ENCODE data around the gene LARP1.
A peak's percentile ranks its signal among the peaks of the same experiment; 100 is the strongest.

Gene LARP1

GRCh38 chr5:154783774-154784460 lies 28.7 kb downstream of the LARP1 start:
- Histone ChIP-seq H3K4me3 (no peak overlapping the region), H3K27ac (peak overlapping the region in 10 of 21 experiments; percentile 8 to 74 (median 36))

GRCh38 chr5:154784856-154785255 lies 29.7 kb downstream of the LARP1 start:
- peak overlapping the region in 4 of 21 experiments; percentile 12 to 41 (median 36) for H3K27ac ChIP-seq
- no peak overlapping the region for H3K4me3 ChIP-seq

GRCh38 chr5:154786414-154786813 lies 31.2 kb downstream of the LARP1 start:
- Histone ChIP-seq H3K4me3 (no peak overlapping the region), H3K27ac (no peak overlapping the region)

GRCh38 chr5:154788212-154788611 lies 33.0 kb downstream of the LARP1 start:
- H3K27ac ChIP-seq, result peak overlapping the region in 7 of 21 experiments; percentile 5 to 57 (median 32)

GRCh38 chr5:154791535-154791934 lies 36.4 kb downstream of the LARP1 start:
- Histone ChIP-seq H3K27ac (no peak overlapping the region), H3K4me3 (no peak overlapping the region)

More at GRCh38 chr5:154788212-154788611, 33.0 kb downstream of the LARP1 start:
- H3K4me3 ChIP-seq, result no peak overlapping the region

GRCh38 chr5:154793599-154794524 lies 38.7 kb downstream of the LARP1 start:
- Histone ChIP-seq H3K4me3 (no peak overlapping the region), H3K27ac (peak overlapping the region in 1 of 21 experiments; percentile 27)

GRCh38 chr5:154794525-154795234 lies 39.5 kb downstream of the LARP1 start:
- no peak overlapping the region for H3K27ac ChIP-seq
- H3K4me3 ChIP-seq, result no peak overlapping the region

GRCh38 chr5:154795235-154795596 lies 40.0 kb downstream of the LARP1 start:
- Histone ChIP-seq H3K27ac (no peak overlapping the region), H3K4me3 (no peak overlapping the region)

- Histone ChIP-seq H3K27ac (no peak overlapping the region), H3K4me3 (no peak overlapping the region)
These were observed 42.6 kb downstream of the LARP1 start for GRCh38 chr5:154797762-154798161.

GRCh38 chr5:154800582-154800981 lies 45.4 kb downstream of the LARP1 start:
- Histone ChIP-seq H3K27ac (peak overlapping the region in 1 of 21 experiments; percentile 29), H3K4me3 (no peak overlapping the region)

- peak overlapping the region in 1 of 21 experiments; percentile 29 for H3K27ac ChIP-seq
- no peak overlapping the region for H3K4me3 ChIP-seq
These were observed 45.9 kb downstream of the LARP1 start for GRCh38 chr5:154801083-154801482.

- Histone ChIP-seq H3K4me3 (no peak overlapping the region), H3K27ac (peak overlapping the region in 4 of 21 experiments; percentile 5 to 26 (median 14))
These were observed 46.9 kb downstream of the LARP1 start for GRCh38 chr5:154802050-154802449.

GRCh38 chr5:154806176-154806575 lies 51.0 kb downstream of the LARP1 start:
- Histone ChIP-seq H3K4me3 (no peak overlapping the region), H3K27ac (no peak overlapping the region)

GRCh38 chr5:154811239-154811638 lies 56.1 kb downstream of the LARP1 start:
- Histone ChIP-seq H3K27ac (peak overlapping the region in 3 of 21 experiments; percentile 3 to 50 (median 26)), H3K4me3 (no peak overlapping the region)

- peak overlapping the region in 2 of 21 experiments; percentile 3 to 50 for H3K27ac ChIP-seq
- H3K4me3 ChIP-seq, result no peak overlapping the region
These were observed 56.7 kb downstream of the LARP1 start for GRCh38 chr5:154811653-154812465.

GRCh38 chr5:154813158-154813557 lies 58.0 kb downstream of the LARP1 start:
- Histone ChIP-seq H3K27ac (peak overlapping the region in 3 of 21 experiments; percentile 5 to 42 (median 26)), H3K4me3 (no peak overlapping the region)

GRCh38 chr5:154813736-154814135 lies 58.6 kb downstream of the LARP1 start:
- peak overlapping the region in 8 of 21 experiments; percentile 5 to 66 (median 34) for H3K27ac ChIP-seq
- no peak overlapping the region for H3K4me3 ChIP-seq

- H3K27ac ChIP-seq, result no peak overlapping the region
- no peak overlapping the region for H3K4me3 ChIP-seq
These were observed 59.8 kb downstream of the LARP1 start for GRCh38 chr5:154815025-154815424.

- Histone ChIP-seq H3K4me3 (no peak overlapping the region), H3K27ac (no peak overlapping the region)
These were observed 60.6 kb downstream of the LARP1 start for GRCh38 chr5:154815684-154816247.

Measured in skin epidermis (tissue), 12 donors.